Fibroblast of skin of scalp (primary cell): ENCODE measurements around the gene DHRS7B.
A peak's percentile ranks its signal among the peaks of the same experiment; 100 is the strongest.
"Not testable (repeated sequence)": the region's sequence is repeated elsewhere in the genome, so short reads cannot be mapped to it uniquely, and the experiment has no call there.

Source experiments
- DNase-seq: peaks from one replicate; pipeline ENCODE4 v3.0.0-alpha.2; 2013

The DHRS7B gene

GRCh38 chr17:21210411-21211076 is 83.8 kb downstream of the DHRS7B start:
- no peak for DNase-seq

GRCh38 chr17:21211825-21212479 is 85.2 kb downstream of the DHRS7B start:
- no peak for DNase-seq

GRCh38 chr17:21212826-21213637 is 86.3 kb downstream of the DHRS7B start:
- DNase-seq: no peak

GRCh38 chr17:21213638-21214014 is 86.9 kb downstream of the DHRS7B start:
- DNase-seq: no peak

GRCh38 chr17:21214015-21214776 is 87.4 kb downstream of the DHRS7B start, which contains the start of gene TMEM11:
TSS of gene TMEM11 (minus strand) at chr17:21214161. CDS start at chr17:21214152, 9 bp downstream.
- peak; percentile 95 for DNase-seq

GRCh38 chr17:21214777-21215541 is 88.2 kb downstream of the DHRS7B start:
- DNase-seq: peak; percentile 32

- DNase-seq: no peak
These were observed 89.2 kb downstream of the DHRS7B start for GRCh38 chr17:21215935-21216334.

- no peak for DNase-seq
These were observed 90.6 kb downstream of the DHRS7B start for GRCh38 chr17:21217346-21217745.

GRCh38 chr17:21218101-21218500 is 91.3 kb downstream of the DHRS7B start:
- DNase-seq: peak; percentile 12

- DNase-seq: no peak
These were observed 92.1 kb downstream of the DHRS7B start for GRCh38 chr17:21218831-21219380.

GRCh38 chr17:21223086-21223485 is 96.3 kb downstream of the DHRS7B start:
- DNase-seq: no peak

GRCh38 chr17:21227277-21227676 is 100.5 kb downstream of the DHRS7B start:
- DNase-seq: not testable (repeated sequence)

- DNase-seq: no peak
These were observed 101.3 kb downstream of the DHRS7B start for GRCh38 chr17:21228111-21228510.

- no peak for DNase-seq
These were observed 102.1 kb downstream of the DHRS7B start for GRCh38 chr17:21228845-21229244.

GRCh38 chr17:21231533-21231932 is 104.8 kb downstream of the DHRS7B start:
- DNase-seq: no peak

- DNase-seq: no peak
These were observed 105.4 kb downstream of the DHRS7B start for GRCh38 chr17:21232033-21232749.

GRCh38 chr17:21233581-21234347 is 107.0 kb downstream of the DHRS7B start:
- DNase-seq: no peak

GRCh38 chr17:21235921-21236320 is 109.2 kb downstream of the DHRS7B start:
- DNase-seq: no peak

- DNase-seq: peak; percentile 24
These were observed 113.1 kb downstream of the DHRS7B start for GRCh38 chr17:21239680-21240368.
